Ramos (cell line): ENCODE data around the gene ADGRD1.

Experiments used
- in situ Hi-C: fragments of 300-500 bp; cut with MboI; formaldehyde crosslinking; loops from one replicate; pipeline ENCODE4 v1.14.3; 2022; ENCODE audit warnings: low sequenced_read_pairs; ENCODE audit not compliant: unreplicated experiment

Gene ADGRD1

GRCh38 chr12:131000000-131000486, 46.3 kb downstream of the ADGRD1 start:
- in situ Hi-C loops: loop anchor here (25.0 kb wide), 1 partner anchor 1062 kb away; no protein-coding TSS in a partner anchor

- in situ Hi-C loops: no loop called here
Observed at GRCh38 chr12:131001493-131001892, 47.8 kb downstream of the ADGRD1 start.

GRCh38 chr12:131002216-131002631, 48.5 kb downstream of the ADGRD1 start:
- in situ Hi-C loops: no loop called here

- in situ Hi-C loops: no loop called here
Observed at GRCh38 chr12:131003036-131003715, 49.5 kb downstream of the ADGRD1 start.

- in situ Hi-C loops: no loop called here
Observed at GRCh38 chr12:131003716-131004045, 50.0 kb downstream of the ADGRD1 start.

GRCh38 chr12:131004166-131004565, 50.5 kb downstream of the ADGRD1 start:
- in situ Hi-C loops: no loop called here

- in situ Hi-C loops: loop anchor here (5.0 kb wide), 1 partner anchor 83 kb away; no protein-coding TSS in a partner anchor
Observed at GRCh38 chr12:131005161-131006035, 51.7 kb downstream of the ADGRD1 start.

- in situ Hi-C loops: loop anchor here (5.0 kb wide), 1 partner anchor 84 kb away; no protein-coding TSS in a partner anchor
Observed at GRCh38 chr12:131006036-131006735, 52.5 kb downstream of the ADGRD1 start.

- in situ Hi-C loops: loop anchor here (5.0 kb wide), 1 partner anchor 85 kb away; no protein-coding TSS in a partner anchor
Observed at GRCh38 chr12:131007031-131007739, 53.5 kb downstream of the ADGRD1 start.

- in situ Hi-C loops: loop anchor here (5.0 kb wide), 1 partner anchor 85 kb away; no protein-coding TSS in a partner anchor
Observed at GRCh38 chr12:131007740-131008117, 54.0 kb downstream of the ADGRD1 start.

GRCh38 chr12:131008131-131008912, 54.6 kb downstream of the ADGRD1 start:
- in situ Hi-C loops: loop anchor here (5.0 kb wide), 1 partner anchor 86 kb away; no protein-coding TSS in a partner anchor

GRCh38 chr12:131008913-131009270, 55.2 kb downstream of the ADGRD1 start:
- in situ Hi-C loops: loop anchor here (5.0 kb wide), 1 partner anchor 87 kb away; no protein-coding TSS in a partner anchor

- in situ Hi-C loops: loop anchor here (5.0 kb wide), 1 partner anchor 87 kb away; no protein-coding TSS in a partner anchor
Observed at GRCh38 chr12:131009595-131010395, 56.1 kb downstream of the ADGRD1 start.

GRCh38 chr12:131010396-131011131, 56.9 kb downstream of the ADGRD1 start:
- in situ Hi-C loops: no loop called here

GRCh38 chr12:131011165-131012079, 57.7 kb downstream of the ADGRD1 start:
- in situ Hi-C loops: no loop called here

- in situ Hi-C loops: no loop called here
Observed at GRCh38 chr12:131012279-131013069, 58.8 kb downstream of the ADGRD1 start.
